HepG2 (cell line): ENCODE measurements around the gene CNNM4. TPM values are rescaled to one million over a fixed set of nuclear protein-coding genes. Genes with fewer than 3 reads are reported as not detected.

Experiments
- ATAC-seq: fragments of 200-7000 bp; cut with Tn5 transposase; 3 replicates; pipeline ENCODE4 v1.9.1; 2020; ENCODE audit warnings: mild to moderate bottlenecking, moderate library complexity
- BruUV-seq: library from RNA; stranded (reverse); fragments of 400-500 nt; replicated peaks from 2 replicates; lab custom pipeline; 2021; lab: Mats Ljungman, UMichigan
- CTCF ChIA-PET: fragments of 300-600 bp; formaldehyde crosslinking; extraction: SDS; loops from one replicate; lab custom pipeline; 2021; ENCODE audit warnings: low total read pairs, inconsistent platforms, low intra/inter-chr PET ratio; lab: Yijun Ruan, JAX
- POLR2A ChIA-PET: fragments of 350-600 bp; sonication (Branson Sonifier 250); formaldehyde crosslinking; loops from one replicate; lab custom pipeline; 2020; ENCODE audit warnings: antibody characterized with exemption, inconsistent platforms; lab: Yijun Ruan, JAX
- DNase-seq: peaks from one replicate; pipeline ENCODE4 v3.0.0-alpha.2; 2015; ENCODE audit warnings: low spot score
- FAIRE-seq: peaks from 3 replicates; lab custom pipeline; 2011; peaks lifted over from hg19 to GRCh38; lab: Jason Lieb, UNC
- H2AFZ ChIP-seq: one replicate; pipeline ENCODE4 v1.6.1; 2011; ENCODE audit warnings: low read length, inconsistent platforms
- H3K27ac ChIP-seq: fragments of 300-600 bp; 3 replicates; pipeline ENCODE4 v1.8.0; 2011; ENCODE audit warnings: mixed run types, mild to moderate bottlenecking, mixed read lengths, low read length, inconsistent platforms; ENCODE audit not compliant: insufficient read depth; ENCODE audit errors: extremely low read length
- H3K27me3 ChIP-seq, 2 experiments: fragments of 200-600 bp in 1 of 2; 2 replicates in 1 of 2; 3 replicates in 1 of 2; pipeline versions ENCODE4 v1.6.0 to v1.8.0; 2011; ENCODE audit warnings: low read length in 2 of 2, mild to moderate bottlenecking in 2 of 2, moderate library complexity in 2 of 2, inconsistent platforms in 1 of 2; ENCODE audit not compliant: insufficient read depth in 2 of 2, control insufficient read depth in 1 of 2
- H3K36me3 ChIP-seq, 2 experiments: fragments of 200-600 bp in 1 of 2; replicated peaks in 1 of 2; 2 replicates in 1 of 2; 3 replicates in 1 of 2; pipeline versions ENCODE4 v1.5.1 to v1.8.0; 2011; ENCODE audit warnings: low read length in 2 of 2, inconsistent platforms in 1 of 2; ENCODE audit not compliant: insufficient read depth in 2 of 2, control insufficient read depth in 1 of 2
- H3K4me1 ChIP-seq: 2 replicates; pipeline ENCODE4 v1.5.1; 2012; ENCODE audit warnings: low read length, inconsistent platforms; ENCODE audit not compliant: insufficient read depth
- H3K4me2 ChIP-seq: 2 replicates; pipeline ENCODE4 v1.6.0; 2011; ENCODE audit warnings: low read depth, low read length, inconsistent platforms
- H3K4me3 ChIP-seq, 3 experiments: fragments of 200-600 bp in 1 of 3; sonication (generic), shearing (Covaris generic) in 1 of 3; replicated peaks in 1 of 3; 2 replicates each; pipeline ENCODE4 v1.5.1; 2011 to 2016; ENCODE audit warnings: low read length in 3 of 3, inconsistent platforms in 2 of 3, low read depth in 2 of 3, mild to moderate bottlenecking in 2 of 3, control low read depth in 1 of 3, mixed read lengths in 1 of 3; ENCODE audit not compliant: insufficient read depth in 1 of 3
- H3K79me2 ChIP-seq: one replicate; pipeline ENCODE4 v1.6.1; 2011; ENCODE audit warnings: low read length, inconsistent platforms; ENCODE audit not compliant: insufficient read depth
- H3K9ac ChIP-seq: 2 replicates; pipeline ENCODE4 v1.6.0; 2011; ENCODE audit warnings: mild to moderate bottlenecking, low read depth, low read length, inconsistent platforms; ENCODE audit not compliant: insufficient read depth
- H3K9me3 ChIP-seq: 2 replicates; pipeline ENCODE4 v1.5.1; 2012; ENCODE audit warnings: mild to moderate bottlenecking, low read length
- H4K20me1 ChIP-seq: 2 replicates; pipeline ENCODE4 v1.6.0; 2011; ENCODE audit warnings: inconsistent platforms, mild to moderate bottlenecking, low read length, moderate library complexity; ENCODE audit not compliant: insufficient read depth
- AGO2 ChIP-seq: fragments of 200-400 bp; formaldehyde crosslinking; optimal IDR thresholded peaks from 2 replicates; pipeline ENCODE3; 2017; ENCODE audit warnings: mild to moderate bottlenecking, low read depth, low read length, moderate library complexity
- ARHGAP35 ChIP-seq: sonication (generic); formaldehyde crosslinking; IDR thresholded peaks from 2 replicates; pipeline ENCODE4 v1.9.0; 2022; ENCODE audit warnings: mild to moderate bottlenecking, inconsistent platforms, moderate library complexity, missing genetic modification reagents, borderline replicate concordance
- DMAP1 ChIP-seq: IDR thresholded peaks from 2 replicates; pipeline ENCODE4 v1.6.1; 2016
- DNMT1 ChIP-seq: sonication (generic); formaldehyde crosslinking; IDR thresholded peaks from 2 replicates; pipeline ENCODE4 v1.5.1; 2020; ENCODE audit warnings: mild to moderate bottlenecking, missing genetic modification reagents
- FOSL1 ChIP-seq: sonication (generic); formaldehyde crosslinking; IDR thresholded peaks from 2 replicates; pipeline ENCODE4 v1.9.0; 2021; ENCODE audit warnings: missing genetic modification reagents, borderline replicate concordance
- FOXJ3 ChIP-seq: sonication (generic); formaldehyde crosslinking; IDR thresholded peaks from 2 replicates; pipeline ENCODE4 v1.4.0; 2020; ENCODE audit warnings: missing genetic modification reagents, mild to moderate bottlenecking, borderline replicate concordance
- KLF12 ChIP-seq: sonication (generic); formaldehyde crosslinking; IDR thresholded peaks from 2 replicates; pipeline ENCODE4 v1.4.0; 2020; ENCODE audit warnings: missing genetic modification reagents, borderline replicate concordance
- MAFK ChIP-seq, 2 experiments: IDR thresholded peaks in 1 of 2; conservative IDR thresholded peaks in 1 of 2; 2 replicates each; pipeline ENCODE4 v1.6.1; 2011; ENCODE audit warnings: improper control_type of control experiment in 2 of 2, low read length in 2 of 2
- MTA3 ChIP-seq: sonication (generic); formaldehyde crosslinking; IDR thresholded peaks from 2 replicates; pipeline ENCODE4 v1.4.0; 2020; ENCODE audit warnings: missing genetic modification reagents
- NCOA2 ChIP-seq: sonication (generic); formaldehyde crosslinking; IDR thresholded peaks from 2 replicates; pipeline ENCODE4 v1.8.0; 2022; ENCODE audit warnings: inconsistent platforms
- POLR2A ChIP-seq, 2 experiments: IDR thresholded peaks; 2 replicates each; pipeline ENCODE4 v1.6.1; 2011; ENCODE audit warnings: low read depth in 2 of 2, low read length in 2 of 2, mild to moderate bottlenecking in 1 of 2, moderate library complexity in 1 of 2; ENCODE audit not compliant: insufficient read depth in 1 of 2
- POLR2AphosphoS5 ChIP-seq: IDR thresholded peaks from 2 replicates; pipeline ENCODE4 v1.6.1; 2012; ENCODE audit warnings: low read depth, low read length
- RBFOX2 ChIP-seq: fragments of 200-400 bp; formaldehyde crosslinking; IDR thresholded peaks from 2 replicates; pipeline ENCODE4 v1.6.1; 2017; ENCODE audit warnings: low read depth, mild to moderate bottlenecking, low read length
- ZBTB20 ChIP-seq: sonication (generic); formaldehyde crosslinking; IDR thresholded peaks from 2 replicates; pipeline ENCODE4 v1.8.1; 2023; ENCODE audit warnings: missing genetic modification reagents, low read depth, mild to moderate bottlenecking, borderline replicate concordance
- ZFY ChIP-seq: sonication (generic); formaldehyde crosslinking; IDR thresholded peaks from 2 replicates; pipeline ENCODE4 v1.4.0; 2020; ENCODE audit warnings: missing genetic modification reagents
- ZNF121 ChIP-seq: sonication (generic); formaldehyde crosslinking; IDR thresholded peaks from 2 replicates; pipeline ENCODE4 v1.5.0; 2020; ENCODE audit warnings: mild to moderate bottlenecking, missing genetic modification reagents
- ZNF468 ChIP-seq: sonication (generic); formaldehyde crosslinking; IDR thresholded peaks from 2 replicates; pipeline ENCODE4 v1.8.0; 2022; ENCODE audit warnings: mild to moderate bottlenecking, moderate library complexity, missing genetic modification reagents
- ZNF547 ChIP-seq: sonication (generic); formaldehyde crosslinking; IDR thresholded peaks from 2 replicates; pipeline ENCODE4 v1.5.1; 2020; ENCODE audit warnings: mild to moderate bottlenecking, missing genetic modification reagents
- ZNF709 ChIP-seq: sonication (generic); formaldehyde crosslinking; IDR thresholded peaks from 2 replicates; pipeline ENCODE4 v1.5.0; 2020; ENCODE audit warnings: mild to moderate bottlenecking, missing genetic modification reagents
- ZNF746 ChIP-seq: sonication (generic); formaldehyde crosslinking; IDR thresholded peaks from 2 replicates; pipeline ENCODE4 v1.8.0; 2022; ENCODE audit warnings: mild to moderate bottlenecking, missing genetic modification reagents
- WGBS: methylation state at CpG from one replicate; pipeline ENCODE4 v1.1.6; 2017; ENCODE audit warnings: low lambda C conversion rate; 5-methylcytosine and 5-hydroxymethylcytosine counted together
- in situ Hi-C: cut with HindIII; loops from 2 replicates; pipeline ENCODE4 v1.10.0; 2017; ENCODE audit warnings: low pct_unique_long_range_greater_than_20kb; ENCODE audit not compliant: extremely low pct_ligation_motif_present
- intact Hi-C: fragments of 100-400 bp; cut with micrococcal nuclease; formaldehyde crosslinking; loops from one replicate; pipeline ENCODE4 v1.10.0; 2022; ENCODE audit not compliant: unreplicated experiment
- polyA plus RNA-seq, 8 experiments: library from polyadenylated mRNA; depleted of rRNA in 3 of 8; stranded (reverse) in 7 of 8; unstranded in 1 of 8; fragments of >200 nt; fragmentation: Illumina TruSeq in 4 of 8; extraction: Trizol in 4 of 8; gene quantifications; 2 replicates each; pipeline versions ENCODE4 v1.2.1 to v1.2.3, GENCODE V29; 2011 to 2016; ENCODE audit warnings: low read depth in 4 of 8, missing spikeins in 1 of 8, mixed read lengths in 1 of 8; ENCODE audit not compliant: insufficient read depth in 1 of 8
- total RNA-seq, 5 experiments: library from RNA; depleted of rRNA; stranded (reverse); fragments of >200 nt; fragmentation: Illumina TruSeq; extraction: Trizol; gene quantifications; 2 replicates each; pipeline ENCODE4 v1.2.3, GENCODE V29; 2016; ENCODE audit warnings: low read depth in 1 of 5

CNNM4 gene
- total and polyA plus RNA-seq, 2 of the 13 experiments (the other 11 are each of a cell fraction or from before 2014, with no cell fraction given): 5.9 to 8.4 TPM

- peaks cover 72% of the 10 kb centered on the region for H4K20me1 ChIP-seq
- H3K79me2 ChIP-seq: peaks cover 79% of the 10 kb centered on the region
- H3K9me3 ChIP-seq: no peaks in the 10 kb centered on the region
- H3K4me2 ChIP-seq: no peak overlapping the region
- POLR2A ChIA-PET: interaction anchor here (1.0 to 1.1 kb wide), 2 partner anchors 35 to 59 kb away, joined by 3 read pairs; partner anchors contain the start of gene ANKRD39
- H3K27me3 ChIP-seq: no peaks in the 10 kb centered on the region
- CTCF ChIA-PET: no interaction called here
- TF ChIP-seq ZNF709 (CRISPR knock-in tag): no peak
- no peak for TF ChIP-seq KLF12 (CRISPR knock-in tag)
- peak in 1 of 2 experiments; percentile 5; a peak in 1 of 4 replicates for TF ChIP-seq POLR2A (IDR thresholded peaks at IDR 0.05; ENCODE audit: insufficient read depth in 1 of 2, low read depth in 2 of 2, low read length in 2 of 2)
- TF ChIP-seq ARHGAP35 (CRISPR knock-in tag): no peak
- TF ChIP-seq FOSL1 (CRISPR knock-in tag): no peak
- TF ChIP-seq RBFOX2: no peak
- TF ChIP-seq POLR2AphosphoS5: 0 out of 2 replicates have a peak, but pooled peaks have one; percentile 39
- no peak for TF ChIP-seq DNMT1 (CRISPR knock-in tag)
- no peak for TF ChIP-seq ZNF468 (CRISPR knock-in tag)
- intact Hi-C loops (no loop called here), in situ Hi-C loops (no loop called here)
- H3K4me1 ChIP-seq: peaks cover 68% of the 10 kb centered on the region
- FAIRE-seq (no peak), ATAC-seq (no peak), DNase-seq (no peak)
- BruUV-seq: no TSS peak
- H3K27ac ChIP-seq: peak overlapping the region; percentile 5
- no peak overlapping the region for H2AFZ ChIP-seq
- no peak overlapping the region for H3K9ac ChIP-seq
- H3K4me3 ChIP-seq: no peak overlapping the region
- 91% methylated on average over 4 of the region's 4 CpGs for WGBS
- peaks cover 24 to 67% of the 10 kb centered on the region in 2 experiments for H3K36me3 ChIP-seq
Observed at GRCh38 chr2:96822786-96823185, 62.1 kb downstream of the CNNM4 start.

GRCh38 chr2:96823198-96823597, 62.5 kb downstream of the CNNM4 start:
- in situ Hi-C loops (no loop called here), intact Hi-C loops (no loop called here)
- FAIRE-seq (no peak), ATAC-seq (no peak), DNase-seq (no peak)
- ChIA-PET CTCF (no interaction called here), POLR2A (interaction anchor here (0.9 to 1.3 kb wide), 3 partner anchors 15 to 38 kb away, joined by 3 read pairs; partner anchors contain the start of gene ANKRD39)
- no TSS peak for BruUV-seq
- H3K4me2 ChIP-seq: 0 out of 2 replicates have a peak overlapping the region, but pooled peaks have one; percentile 5
- H3K27ac ChIP-seq: peak overlapping the region; percentile 5
- 94% methylated on average over 11 of the region's 11 CpGs for WGBS
- H3K9me3 ChIP-seq: no peaks in the 10 kb centered on the region
- no peaks in the 10 kb centered on the region for H3K27me3 ChIP-seq
- peaks cover 75% of the 10 kb centered on the region for H3K79me2 ChIP-seq
- H3K9ac ChIP-seq: no peak overlapping the region
- peaks cover 64% of the 10 kb centered on the region for H3K4me1 ChIP-seq
- H2AFZ ChIP-seq: no peak overlapping the region
- H4K20me1 ChIP-seq: peaks cover 69% of the 10 kb centered on the region
- peaks cover 28 to 71% of the 10 kb centered on the region in 2 experiments for H3K36me3 ChIP-seq
- H3K4me3 ChIP-seq: no peak overlapping the region
- TF ChIP-seq ZNF121 (CRISPR knock-in tag): no peak
- peak; percentile 62 for TF ChIP-seq AGO2
- TF ChIP-seq ZNF746 (CRISPR knock-in tag): no peak
- no peak for TF ChIP-seq FOXJ3
- TF ChIP-seq DMAP1 (CRISPR knock-in tag): no peak
- TF ChIP-seq NCOA2 (CRISPR knock-in tag): no peak
- no peak for TF ChIP-seq ZNF547 (CRISPR knock-in tag)
- no peak for TF ChIP-seq MTA3 (CRISPR knock-in tag)
- TF ChIP-seq ZBTB20 (CRISPR knock-in tag): no peak
- TF ChIP-seq ZFY (CRISPR knock-in tag): 0 out of 2 replicates have a peak, but pooled peaks have one; percentile 14
- peak in 1 of 2 experiments; percentile 18; a peak in 1 of 4 replicates for TF ChIP-seq POLR2A (IDR thresholded peaks at IDR 0.05; ENCODE audit: insufficient read depth in 1 of 2, low read depth in 2 of 2, low read length in 2 of 2)
- no peak for TF ChIP-seq MAFK (conservative IDR thresholded peaks at IDR 0.05 in 1 of 2, IDR thresholded peaks at IDR 0.05 in 1 of 2; ENCODE audit: low read length in 2 of 2)
